GM06990 (cell line): ENCODE measurements around the gene ZBP1.

ENCODE experiments used
- DNase-seq: peaks from one replicate; pipeline ENCODE4 v3.0.0-alpha.2; 2011; ENCODE audit not compliant: insufficient read length; ENCODE audit errors: extremely low read depth
- H3K27me3 ChIP-seq: replicated peaks from 2 replicates; pipeline ENCODE4 v1.6.0; 2011; ENCODE audit warnings: low read length; ENCODE audit not compliant: control insufficient read depth, insufficient read depth
- H3K36me3 ChIP-seq: 2 replicates; pipeline ENCODE4 v1.5.1; 2011; ENCODE audit warnings: low read length; ENCODE audit not compliant: control insufficient read depth, insufficient read depth
- H3K4me3 ChIP-seq: replicated peaks from 2 replicates; pipeline ENCODE4 v1.5.1; 2011; ENCODE audit warnings: low read depth, mild to moderate bottlenecking, control low read depth, low read length
- CTCF ChIP-seq: IDR thresholded peaks from 2 replicates; pipeline ENCODE4 v1.5.1; 2011; ENCODE audit warnings: low read length, control low read depth, mild to moderate bottlenecking, inconsistent platforms; ENCODE audit not compliant: insufficient read depth, poor library complexity, severe bottlenecking

ZBP1 gene

GRCh38 chr20:57589728-57590484 is 30.3 kb downstream of the ZBP1 start:
- H3K4me3 ChIP-seq, result no peak overlapping the region
- H3K36me3 ChIP-seq, result no peaks in the 10 kb centered on the region
- TF ChIP-seq CTCF, result no peak
- no peak for DNase-seq
- no peaks in the 10 kb centered on the region; the same call in 1 of the 2 replicates for H3K27me3 ChIP-seq

GRCh38 chr20:57589123-57589727 is 31.0 kb downstream of the ZBP1 start:
- H3K27me3 ChIP-seq, result no peaks in the 10 kb centered on the region; the same call in 1 of the 2 replicates
- no peaks in the 10 kb centered on the region for H3K36me3 ChIP-seq
- no peak for TF ChIP-seq CTCF
- H3K4me3 ChIP-seq, result no peak overlapping the region
- no peak for DNase-seq

GRCh38 chr20:57588596-57588995 is 31.6 kb downstream of the ZBP1 start:
- Histone ChIP-seq H3K27me3 (no peaks in the 10 kb centered on the region; the same call in 1 of the 2 replicates), H3K36me3 (no peaks in the 10 kb centered on the region), H3K4me3 (no peak overlapping the region)
- DNase-seq, result no peak
- TF ChIP-seq CTCF, result no peak

GRCh38 chr20:57587989-57588377 is 32.2 kb downstream of the ZBP1 start:
- Histone ChIP-seq H3K27me3 (no peaks in the 10 kb centered on the region; the same call in 1 of the 2 replicates), H3K36me3 (no peaks in the 10 kb centered on the region), H3K4me3 (no peak overlapping the region)
- TF ChIP-seq CTCF, result no peak
- no peak for DNase-seq

- no peak overlapping the region for H3K4me3 ChIP-seq
- DNase-seq, result no peak
- TF ChIP-seq CTCF, result no peak
- no peaks in the 10 kb centered on the region; the same call in 1 of the 2 replicates for H3K27me3 ChIP-seq
- H3K36me3 ChIP-seq, result no peaks in the 10 kb centered on the region
Measured at GRCh38 chr20:57587278-57587988, 32.8 kb downstream of the ZBP1 start.
